ENCODE results near the gene STXBP6.

The STXBP6 gene

GRCh38 chr14:24866067-24866639 lies 183.8 kb downstream of the STXBP6 start:
- no peak for DNase-seq (ENCODE audit: extremely low read depth in 1 of 2, low read depth in 1 of 2)

GRCh38 chr14:24863968-24864684 lies 185.8 kb downstream of the STXBP6 start:
- no peak for DNase-seq (ENCODE audit: extremely low read depth in 1 of 2, low read depth in 1 of 2)

GRCh38 chr14:24861083-24861630 lies 188.8 kb downstream of the STXBP6 start:
- no peak for DNase-seq (ENCODE audit: extremely low read depth in 1 of 2, low read depth in 1 of 2)

- no peak for DNase-seq (ENCODE audit: extremely low read depth in 1 of 2, low read depth in 1 of 2)
Measured at GRCh38 chr14:24859559-24859958, 190.4 kb downstream of the STXBP6 start.

GRCh38 chr14:24858684-24859083 lies 191.3 kb downstream of the STXBP6 start:
- no peak for DNase-seq (ENCODE audit: extremely low read depth in 1 of 2, low read depth in 1 of 2)

- no peak for DNase-seq (ENCODE audit: extremely low read depth in 1 of 2, low read depth in 1 of 2)
Measured at GRCh38 chr14:24858052-24858451, 191.9 kb downstream of the STXBP6 start.

- DNase-seq (ENCODE audit: extremely low read depth in 1 of 2, low read depth in 1 of 2), result no peak
Measured at GRCh38 chr14:24857277-24857676, 192.7 kb downstream of the STXBP6 start.

GRCh38 chr14:24853446-24853845 lies 196.5 kb downstream of the STXBP6 start:
- no peak for DNase-seq (ENCODE audit: extremely low read depth in 1 of 2, low read depth in 1 of 2)

GRCh38 chr14:24852312-24853060 lies 197.5 kb downstream of the STXBP6 start:
- DNase-seq (ENCODE audit: extremely low read depth in 1 of 2, low read depth in 1 of 2), result no peak

GRCh38 chr14:24851837-24852236 lies 198.1 kb downstream of the STXBP6 start:
- DNase-seq (ENCODE audit: extremely low read depth in 1 of 2, low read depth in 1 of 2), result no peak

- no peak for DNase-seq (ENCODE audit: extremely low read depth in 1 of 2, low read depth in 1 of 2)
Measured at GRCh38 chr14:24851406-24851805, 198.5 kb downstream of the STXBP6 start.

- DNase-seq (ENCODE audit: extremely low read depth in 1 of 2, low read depth in 1 of 2), result no peak
Measured at GRCh38 chr14:24850072-24850471, 199.9 kb downstream of the STXBP6 start.

- no peak for DNase-seq (ENCODE audit: extremely low read depth in 1 of 2, low read depth in 1 of 2)
Measured at GRCh38 chr14:24849471-24849870, 200.5 kb downstream of the STXBP6 start.

- DNase-seq (ENCODE audit: extremely low read depth in 1 of 2, low read depth in 1 of 2), result no peak
Measured at GRCh38 chr14:24848102-24848790, 201.7 kb downstream of the STXBP6 start.

- no peak for DNase-seq (ENCODE audit: extremely low read depth in 1 of 2, low read depth in 1 of 2)
Measured at GRCh38 chr14:24847568-24848095, 202.3 kb downstream of the STXBP6 start.

GRCh38 chr14:24846261-24846660 lies 203.7 kb downstream of the STXBP6 start:
- DNase-seq (ENCODE audit: extremely low read depth in 1 of 2, low read depth in 1 of 2), result no peak

GRCh38 chr14:24845851-24846250 lies 204.1 kb downstream of the STXBP6 start:
- DNase-seq (ENCODE audit: extremely low read depth in 1 of 2, low read depth in 1 of 2), result no peak

- DNase-seq (ENCODE audit: extremely low read depth in 1 of 2, low read depth in 1 of 2), result no peak
Measured at GRCh38 chr14:24844011-24844410, 205.9 kb downstream of the STXBP6 start.

- DNase-seq (ENCODE audit: extremely low read depth in 1 of 2, low read depth in 1 of 2), result no peak
Measured at GRCh38 chr14:24843494-24843893, 206.5 kb downstream of the STXBP6 start.

GRCh38 chr14:24840204-24840893 lies 209.6 kb downstream of the STXBP6 start:
- DNase-seq (ENCODE audit: extremely low read depth in 1 of 2, low read depth in 1 of 2), result no peak
